B cell (primary cell): ENCODE results near the gene CLN3. TPM values are rescaled to one million over a fixed set of nuclear protein-coding genes. Genes with fewer than 3 reads are reported as not detected.

ENCODE experiments used
- ATAC-seq: fragments of 200-7000 bp; cut with Tn5 transposase; one replicate; pipeline ENCODE4 v1.10.0; 2021; ENCODE audit warnings: low read depth, mild to moderate bottlenecking, moderate number of reproducible peaks, moderate library complexity
- CTCF ChIA-PET: fragments of 350-600 bp; sonication (Branson Sonifier 250); formaldehyde crosslinking; loops from one replicate; lab custom pipeline; 2021; ENCODE audit warnings: antibody characterized with exemption, inconsistent platforms; lab: Charles Lee
- POLR2A ChIA-PET: fragments of 350-600 bp; sonication (Branson Sonifier 250); formaldehyde crosslinking; loops from one replicate; lab custom pipeline; 2021; ENCODE audit warnings: antibody characterized with exemption; lab: Charles Lee
- DNase-seq: peaks from one replicate; pipeline ENCODE4 v3.0.0; 2013
- H2AFZ ChIP-seq: 2 replicates; pipeline ENCODE4 v1.6.1; 2012; ENCODE audit warnings: mild to moderate bottlenecking, low read depth, low read length; ENCODE audit not compliant: insufficient read depth, poor library complexity, severe bottlenecking
- H3K27ac ChIP-seq, 2 donors: 1 replicate in 1 of 2; 2 replicates in 1 of 2; pipeline ENCODE4 v1.5.1; 2012 to 2013; ENCODE audit warnings: low read length in 2 of 2, mild to moderate bottlenecking in 2 of 2, moderate library complexity in 1 of 2
- H3K27me3 ChIP-seq, 4 experiments: fragments of 200-600 bp in 1 of 4; sonication (generic) in 1 of 4; replicated peaks in 1 of 4; 1 replicate in 2 of 4; 2 replicates in 2 of 4; pipeline versions ENCODE4 v1.6.1 to v1.7.0; 2013 to 2016; ENCODE audit warnings: low read length in 3 of 4, mild to moderate bottlenecking in 2 of 4, mixed read lengths in 1 of 4, moderate library complexity in 1 of 4; ENCODE audit not compliant: insufficient read depth in 4 of 4, control insufficient read depth in 3 of 4; ENCODE audit errors: control extremely low read depth in 1 of 4
- H3K36me3 ChIP-seq, 2 experiments: replicated peaks in 1 of 2; 1 replicate in 1 of 2; 2 replicates in 1 of 2; pipeline versions ENCODE4 v1.6.1 to v1.7.1; 2013; ENCODE audit warnings: low read length in 1 of 2; ENCODE audit not compliant: insufficient read depth in 2 of 2, control insufficient read depth in 1 of 2; ENCODE audit errors: control extremely low read depth in 1 of 2, extremely low read depth in 1 of 2
- H3K4me1 ChIP-seq, 2 donors: fragments of 200-600 bp in 1 of 2; sonication (generic) in 1 of 2; 1 replicate in 1 of 2; 2 replicates in 1 of 2; pipeline versions ENCODE4 v1.5.1 to v1.6.1; 2013 to 2017; ENCODE audit warnings: low read length in 2 of 2; ENCODE audit not compliant: control insufficient read depth in 2 of 2, insufficient read depth in 2 of 2
- H3K4me2 ChIP-seq: replicated peaks from 2 replicates; pipeline ENCODE3; 2012; ENCODE audit warnings: mild to moderate bottlenecking, low read depth, low read length; ENCODE audit not compliant: poor library complexity, severe bottlenecking
- H3K4me3 ChIP-seq, 5 experiments: fragments of 200-600 bp in 1 of 5; sonication (generic) in 1 of 5; 1 replicate in 3 of 5; 2 replicates in 2 of 5; pipeline versions ENCODE4 v1.5.1 to v1.7.0; 2011 to 2016; ENCODE audit warnings: low read length in 4 of 5, mild to moderate bottlenecking in 4 of 5, low read depth in 2 of 5, control low read depth in 1 of 5, moderate library complexity in 1 of 5; ENCODE audit not compliant: insufficient read depth in 1 of 5; ENCODE audit errors: control extremely low read depth in 1 of 5, extremely low read depth in 1 of 5
- H3K79me2 ChIP-seq: fragments of 200-600 bp; sonication (generic); one replicate; pipeline ENCODE4 v1.6.0; 2016; ENCODE audit warnings: low read length; ENCODE audit not compliant: control insufficient read depth, insufficient read depth
- H3K9ac ChIP-seq: fragments of 200-600 bp; sonication (generic); 2 replicates; pipeline ENCODE4 v1.6.1; 2017; ENCODE audit warnings: mild to moderate bottlenecking, low read length, moderate library complexity
- H3K9me3 ChIP-seq, 3 donors: one replicate each; pipeline versions ENCODE4 v1.6.1 to v1.7.1; 2013; ENCODE audit warnings: low read length in 2 of 3; ENCODE audit not compliant: control insufficient read depth in 2 of 3, insufficient read depth in 1 of 3; ENCODE audit errors: control extremely low read depth in 1 of 3
- H4K20me1 ChIP-seq: 2 replicates; pipeline ENCODE4 v1.6.0; 2012; ENCODE audit warnings: mild to moderate bottlenecking, low read length; ENCODE audit not compliant: insufficient read depth, control insufficient read depth, poor library complexity, severe bottlenecking
- H3K27ac Mint-ChIP-seq: one replicate; pipeline ENCODE4 v1.8.0; 2021; ENCODE audit warnings: mixed read lengths
- H3K27me3 Mint-ChIP-seq: one replicate; pipeline ENCODE4 v1.8.0; 2021; ENCODE audit warnings: mixed read lengths
- H3K4me1 Mint-ChIP-seq: one replicate; pipeline ENCODE4 v1.8.0; 2021; ENCODE audit warnings: mixed read lengths
- H3K4me3 Mint-ChIP-seq: one replicate; pipeline ENCODE4 v1.8.0; 2021; ENCODE audit warnings: mixed read lengths
- H3K9me3 Mint-ChIP-seq: one replicate; pipeline ENCODE4 v1.8.0; 2022; ENCODE audit warnings: mixed read lengths; ENCODE audit not compliant: insufficient read depth
- CTCF ChIP-seq: fragments of 200-600 bp; IDR thresholded peaks from one replicate; pipeline ENCODE4 v1.8.0; 2022; ENCODE audit warnings: antibody characterized with exemption, mild to moderate bottlenecking
- EZH2 ChIP-seq: IDR thresholded peaks from 2 replicates; pipeline ENCODE4 v1.6.1; 2012; ENCODE audit warnings: borderline replicate concordance, low read depth, mild to moderate bottlenecking, moderate library complexity, low read length; ENCODE audit not compliant: insufficient read depth, poor library complexity, severe bottlenecking
- WGBS: methylation state at CpG from one replicate; pipeline ENCODE4 v1.1.5; 2013; ENCODE audit warnings: missing lambda C conversion rate; ENCODE audit not compliant: insufficient coverage; 5-methylcytosine and 5-hydroxymethylcytosine counted together
- intact Hi-C: fragments of 100-400 bp; cut with micrococcal nuclease; formaldehyde crosslinking; loops from one replicate; pipeline ENCODE4 v1.10.0; 2022
- polyA plus RNA-seq: library from polyadenylated mRNA; depleted of rRNA; stranded (reverse); fragments of >200 nt; gene quantifications from 2 replicates; pipeline ENCODE4 v1.2.3, GENCODE V29; 2012
- total RNA-seq, 2 donors: library from RNA; stranded (reverse); fragments of 120-200 nt in 1 of 2; gene quantifications; 1 replicate in 1 of 2; 2 replicates in 1 of 2; pipeline versions ENCODE4 v1.2.3 to v1.2.4, GENCODE V29; 2013 to 2022

CLN3 gene
- total and polyA plus RNA-seq, 2 donors (not counting 1 experiment from before 2014, with no cell fraction given) = 34.3 to 37.7 TPM

- peaks cover 9% of the 10 kb centered on the region for H3K27me3 Mint-ChIP-seq
- no peak overlapping the region for H3K4me3 ChIP-seq
- H3K36me3 ChIP-seq = no peaks in the 10 kb centered on the region
- H2AFZ ChIP-seq = no peak overlapping the region
- H3K4me1 ChIP-seq = no peaks in the 10 kb centered on the region
- H3K9ac ChIP-seq = no peak overlapping the region
- H3K4me3 Mint-ChIP-seq = no peak overlapping the region
- no peaks in the 10 kb centered on the region for H3K79me2 ChIP-seq
- H3K9me3 ChIP-seq = no peaks in the 10 kb centered on the region
- WGBS = 83% methylated on average over 6 of the region's 6 CpGs
- H3K27ac ChIP-seq = no peak overlapping the region
- ATAC-seq = no peak
- H3K9me3 Mint-ChIP-seq = no peaks in the 10 kb centered on the region
- no peak overlapping the region for H3K4me2 ChIP-seq
- H3K27me3 ChIP-seq = peaks cover 0 to 2% (median 0%) of the 10 kb centered on the region in 4 experiments
- H3K27ac Mint-ChIP-seq = no peak overlapping the region
- DNase-seq = no peak
- ChIA-PET CTCF (no interaction called here), POLR2A (no interaction called here)
- H4K20me1 ChIP-seq = no peaks in the 10 kb centered on the region
- intact Hi-C loops = no loop called here
- no peaks in the 10 kb centered on the region for H3K4me1 Mint-ChIP-seq
- no peak for TF ChIP-seq CTCF
- TF ChIP-seq EZH2 = no peak
Observed at GRCh38 chr16:28537076-28537475, 45.2 kb upstream of the CLN3 start.

GRCh38 chr16:28534542-28535373 lies 42.9 kb upstream of the CLN3 start:
- no peaks in the 10 kb centered on the region for H3K36me3 ChIP-seq
- no peak overlapping the region for H3K4me2 ChIP-seq
- no peak overlapping the region for H3K4me3 ChIP-seq
- CTCF ChIA-PET = no interaction called here
- ATAC-seq (no peak), DNase-seq (no peak)
- H3K27ac ChIP-seq = no peak overlapping the region
- peaks cover 0 to 2% (median 0%) of the 10 kb centered on the region in 4 experiments for H3K27me3 ChIP-seq
- H3K9me3 ChIP-seq = no peaks in the 10 kb centered on the region
- no peaks in the 10 kb centered on the region for H3K9me3 Mint-ChIP-seq
- intact Hi-C loops = no loop called here
- POLR2A ChIA-PET = no interaction called here
- H3K9ac ChIP-seq = no peak overlapping the region
- H2AFZ ChIP-seq = no peak overlapping the region
- peaks cover 4% of the 10 kb centered on the region for H3K27me3 Mint-ChIP-seq
- 75% methylated on average over 1 of the region's 5 CpGs for WGBS
- no peaks in the 10 kb centered on the region for H3K79me2 ChIP-seq
- H3K27ac Mint-ChIP-seq = no peak overlapping the region
- no peak overlapping the region for H3K4me3 Mint-ChIP-seq
- TF ChIP-seq EZH2 (no peak), CTCF (no peak)
- no peaks in the 10 kb centered on the region for H3K4me1 ChIP-seq
- H4K20me1 ChIP-seq = no peaks in the 10 kb centered on the region
- no peaks in the 10 kb centered on the region for H3K4me1 Mint-ChIP-seq
